ENCODE measurements around the gene SPINK1.
"Not testable (repeated sequence)": the region's sequence is repeated elsewhere in the genome, so short reads cannot be mapped to it uniquely, and the experiment has no call there.

SPINK1 gene

DNA sequence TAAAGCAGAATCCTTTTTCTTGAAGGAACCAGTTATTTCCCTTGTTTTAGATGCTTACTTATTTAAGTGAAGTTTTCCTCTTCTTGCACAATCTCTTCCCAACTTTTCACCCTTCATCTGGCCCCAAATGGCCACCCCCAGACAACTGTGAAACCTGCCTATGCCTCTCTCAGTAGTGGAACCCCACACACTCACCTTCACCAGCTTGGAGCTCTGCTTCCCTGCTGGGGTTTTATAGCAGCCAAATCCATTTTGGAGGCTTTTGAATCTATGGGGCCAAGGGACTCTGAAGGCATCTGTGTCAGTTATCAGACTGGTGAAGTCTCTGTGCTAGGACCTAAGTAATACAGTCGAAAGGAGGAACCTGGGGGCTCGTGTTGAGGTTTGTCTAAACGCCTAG, 22.9 kb upstream of the SPINK1 start:
- no peak for DNase-seq

- DNase-seq: no peak
These were observed 22.0 kb upstream of the SPINK1 start for GRCh38 chr5:147853372-147853987.

- no peak for DNase-seq
These were observed 20.9 kb upstream of the SPINK1 start for GRCh38 chr5:147852365-147852764.

DNA sequence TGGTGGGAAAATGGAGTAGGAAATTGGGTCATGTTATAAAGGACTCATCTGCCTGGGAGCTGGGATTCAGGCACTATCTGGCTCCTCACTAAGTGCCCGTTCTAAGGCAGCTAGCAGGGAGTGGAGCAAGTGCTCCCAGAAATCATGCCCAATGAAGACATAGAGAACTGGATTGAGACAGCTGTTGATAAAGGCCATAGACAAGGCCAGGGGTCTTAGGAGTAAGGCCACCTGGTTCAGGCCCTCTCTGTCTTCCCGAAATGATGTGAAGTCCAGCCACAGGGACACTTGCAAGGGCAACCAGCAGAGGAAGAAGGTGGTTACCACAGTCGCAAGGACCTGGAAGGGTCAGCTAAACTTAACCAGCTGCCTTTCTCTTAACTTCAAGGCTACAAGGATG, 20.1 kb upstream of the SPINK1 start:
- no peak for DNase-seq

GRCh38 chr5:147849226-147849625, 17.8 kb upstream of the SPINK1 start:
- no peak for DNase-seq

DNA sequence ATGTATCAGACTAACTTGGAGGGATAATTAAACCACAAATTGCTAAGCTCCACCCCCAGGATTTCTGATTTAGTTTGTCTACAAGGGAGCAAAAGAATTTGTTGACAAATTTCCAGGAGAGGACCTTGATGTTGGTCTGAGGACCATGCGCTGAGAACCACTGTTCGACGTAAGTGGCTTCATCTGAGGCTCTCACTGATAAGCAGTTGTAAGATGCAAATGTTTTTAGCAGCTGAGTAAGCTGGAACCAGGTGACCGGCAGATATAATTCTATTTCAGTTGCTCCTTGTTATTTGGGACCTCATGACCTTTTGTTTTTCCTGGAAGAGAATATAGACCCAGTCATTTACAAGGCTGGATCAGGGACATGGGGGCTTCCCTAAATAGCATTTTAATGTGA, 14.1 kb upstream of the SPINK1 start:
- DNase-seq: no peak

GRCh38 chr5:147844846-147845245, 13.4 kb upstream of the SPINK1 start:
- DNase-seq: no peak

DNA sequence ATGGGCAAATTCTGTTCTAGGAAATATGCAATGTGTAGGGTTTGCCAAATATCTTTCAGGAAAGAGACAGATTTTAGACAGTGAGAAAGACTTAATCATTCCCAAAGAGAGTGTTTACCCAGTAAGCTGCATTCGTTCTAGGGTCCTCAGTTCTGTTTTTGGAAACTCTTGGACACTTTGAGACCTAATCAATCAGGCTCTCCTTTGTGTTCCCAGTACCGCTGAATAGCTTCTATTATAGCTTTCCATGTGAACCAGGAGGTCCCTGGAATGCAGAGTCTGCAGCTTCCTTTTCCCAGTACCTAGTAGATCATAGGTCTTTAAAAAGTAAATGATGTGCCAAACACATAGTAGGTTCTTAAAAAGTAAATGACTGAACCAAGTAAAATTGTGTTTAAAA, 11.4 kb upstream of the SPINK1 start:
- no peak for DNase-seq

DNA sequence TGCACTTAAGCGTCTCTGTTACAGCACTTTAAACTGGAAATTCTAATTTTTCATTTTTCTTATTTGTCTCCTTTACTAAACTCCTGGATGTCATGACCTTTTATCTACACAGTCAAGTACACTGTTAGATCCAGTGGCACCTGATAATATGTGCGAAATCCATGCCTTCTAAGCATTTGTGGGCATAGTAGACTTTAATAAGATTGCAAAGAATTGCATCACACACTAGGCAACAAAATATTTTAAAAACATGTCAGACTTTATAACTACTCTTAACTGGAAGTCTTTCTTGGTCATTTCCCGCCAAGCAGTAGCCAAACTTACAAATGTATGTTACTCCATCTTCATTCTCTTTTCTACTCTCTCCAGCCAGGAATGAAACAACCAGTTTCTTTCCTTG, 5.0 kb upstream of the SPINK1 start:
- no peak for DNase-seq

GRCh38 chr5:147835386-147835798, 3.9 kb upstream of the SPINK1 start:
- no peak for DNase-seq

DNA sequence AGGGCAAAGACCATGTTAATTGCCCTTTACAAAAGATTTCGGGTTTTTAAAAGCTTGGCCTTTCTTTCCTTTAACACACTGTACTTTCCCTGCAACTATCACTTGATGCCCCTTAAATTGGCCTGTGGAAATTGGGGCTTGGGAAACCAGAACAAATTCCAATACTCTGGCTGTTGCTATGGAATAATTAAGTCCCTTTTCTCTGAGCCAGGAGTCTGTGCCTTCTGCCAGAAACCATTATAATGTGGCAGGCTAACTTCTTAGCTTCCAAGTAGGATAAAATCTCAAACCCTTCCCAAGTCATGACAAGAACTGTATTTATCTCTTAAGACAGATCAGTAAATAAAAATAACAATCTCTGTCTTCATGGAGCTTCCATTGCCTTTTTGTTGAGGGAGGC, 1.1 kb upstream of the SPINK1 start:
- DNase-seq: no peak

DNA sequence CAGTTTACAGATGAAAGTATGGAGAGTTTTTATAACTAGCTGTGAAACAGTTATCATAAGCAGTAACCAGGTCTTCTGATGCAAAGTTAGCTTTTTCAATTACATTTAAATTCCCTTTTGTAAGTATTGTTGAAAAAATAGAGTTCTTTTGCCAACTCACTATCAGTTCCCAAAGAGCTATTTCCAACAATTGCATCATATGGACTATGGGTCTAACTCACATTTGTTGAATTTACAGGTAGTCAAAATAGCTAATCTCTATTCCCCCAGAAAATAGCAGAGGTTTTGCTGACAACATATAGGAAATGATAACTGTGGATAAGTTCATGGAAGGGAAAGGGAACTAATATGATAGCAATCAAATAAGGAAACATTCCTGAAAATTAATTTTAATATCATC, 1.4 kb downstream of the SPINK1 start:
- DNase-seq: no peak

DNA sequence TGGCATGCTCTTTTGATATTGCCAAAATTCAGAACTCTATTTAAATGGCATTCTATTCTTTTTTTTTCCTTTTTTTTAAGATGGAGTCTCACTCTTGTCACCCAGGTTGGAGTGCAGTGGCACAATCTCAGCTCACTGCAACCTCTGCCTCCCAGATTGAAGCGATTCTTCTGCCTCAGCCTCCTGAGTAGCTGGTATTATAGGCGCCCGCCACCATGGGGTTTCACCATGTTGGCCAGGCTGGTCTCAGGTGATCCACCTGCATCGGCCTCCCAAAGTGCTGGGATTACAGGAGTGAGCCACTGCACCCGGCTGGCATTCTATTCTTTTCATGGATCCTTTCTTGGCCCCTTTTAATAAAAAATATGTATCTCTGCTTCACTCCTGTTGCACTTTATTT, 4.5 kb downstream of the SPINK1 start:
- not testable (repeated sequence) for DNase-seq

- no peak for DNase-seq
These were observed 5.1 kb downstream of the SPINK1 start for GRCh38 chr5:147826361-147826760.

GRCh38 chr5:147822686-147823491, 8.6 kb downstream of the SPINK1 start:
- DNase-seq: no peak

DNA sequence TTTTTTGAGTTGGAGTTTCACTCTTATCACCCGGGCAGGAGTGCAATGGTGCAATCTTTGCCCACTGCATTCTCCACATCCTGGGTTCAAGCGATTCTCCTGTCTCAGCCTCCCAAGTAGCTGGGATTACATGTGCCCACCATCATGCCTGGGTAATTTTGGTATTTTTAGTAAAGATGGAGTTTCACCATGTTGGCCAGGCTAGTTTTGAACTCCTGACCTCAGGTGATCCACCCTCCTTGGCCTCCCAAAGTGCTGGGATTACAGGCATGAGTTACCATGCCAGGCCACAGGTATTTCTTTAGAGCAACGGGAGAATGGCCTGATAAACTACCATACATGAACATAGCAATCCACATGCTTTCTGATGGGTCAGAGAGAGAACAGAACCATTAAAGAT, 9.2 kb downstream of the SPINK1 start:
- not testable (repeated sequence) for DNase-seq

DNA sequence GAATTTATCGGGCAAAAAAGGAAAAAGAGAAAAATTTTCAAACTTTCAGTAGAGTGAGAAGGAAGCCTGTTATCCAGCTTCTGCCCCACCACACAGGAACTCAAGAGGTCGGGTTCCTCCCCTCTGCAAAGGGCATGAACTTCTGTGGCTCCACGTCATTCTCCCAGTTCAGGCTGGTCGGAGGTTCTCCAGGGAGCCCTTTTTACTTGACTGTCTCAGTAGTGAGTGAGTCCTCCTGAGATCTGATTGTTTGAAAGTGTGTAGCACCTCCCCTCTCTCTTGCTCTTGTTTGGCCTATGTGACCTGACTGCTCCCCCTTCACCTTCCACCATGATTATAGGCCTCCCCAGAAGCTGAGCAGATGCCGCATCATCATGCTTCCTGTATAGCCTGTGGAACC, 9.7 kb downstream of the SPINK1 start:
- DNase-seq: no peak

DNA sequence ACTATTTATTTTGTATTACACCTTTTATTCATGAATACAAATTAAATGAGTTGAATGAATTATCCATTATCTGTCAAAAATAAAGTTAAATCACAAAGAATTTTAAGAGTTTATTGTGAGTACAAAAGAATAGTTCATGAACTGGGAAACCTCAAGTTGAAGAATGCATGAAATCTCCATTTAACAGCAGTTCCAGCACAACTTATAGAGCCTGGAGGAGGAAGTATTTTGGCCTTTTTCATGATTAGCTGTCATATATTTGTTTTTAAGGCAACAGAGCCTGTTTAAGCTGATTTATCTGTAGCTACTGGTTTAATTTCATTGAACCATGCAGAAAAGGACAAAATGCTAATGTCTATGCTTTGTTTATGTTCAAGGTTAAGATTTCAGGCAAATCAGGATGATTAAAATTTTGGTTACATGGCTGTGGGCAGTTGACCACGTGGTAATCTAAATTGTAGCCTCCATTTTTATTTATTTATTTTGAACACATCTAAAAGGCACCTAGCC, 12.2 kb downstream of the SPINK1 start:
- DNase-seq: no peak

GRCh38 chr5:147818290-147818689, 13.2 kb downstream of the SPINK1 start:
- no peak for DNase-seq

- DNase-seq: no peak
These were observed 17.8 kb downstream of the SPINK1 start for GRCh38 chr5:147813696-147814095.

- no peak for DNase-seq
These were observed 21.4 kb downstream of the SPINK1 start for GRCh38 chr5:147809830-147810666.

- DNase-seq: no peak
These were observed 26.4 kb downstream of the SPINK1 start for GRCh38 chr5:147805030-147805454.

- no peak for DNase-seq
These were observed 27.1 kb downstream of the SPINK1 start for GRCh38 chr5:147804334-147804733.

DNA sequence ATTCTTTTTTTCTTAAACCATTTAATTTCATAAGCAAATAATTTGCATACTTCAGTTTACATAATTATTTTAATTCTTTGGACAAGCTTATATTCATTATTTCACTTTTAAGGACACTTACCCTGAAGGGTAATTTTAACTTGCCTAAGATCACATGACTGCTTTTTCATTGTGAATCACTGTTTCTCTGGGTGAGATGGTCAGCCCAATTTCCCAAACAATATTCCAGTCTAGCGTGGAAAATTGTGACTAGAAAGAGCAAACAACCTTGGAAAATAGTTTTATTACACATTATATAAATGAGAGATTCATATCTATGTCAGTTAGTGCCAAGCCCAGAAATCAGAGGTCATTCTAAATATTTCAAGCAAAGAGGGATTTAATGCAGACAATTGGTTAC, 27.5 kb downstream of the SPINK1 start:
- no peak for DNase-seq
